Fibroblast of lung (primary cell): ENCODE results near the gene SLC13A3. TPM values are rescaled to one million over a fixed set of nuclear protein-coding genes. Genes with fewer than 3 reads are reported as not detected.

Source experiments
- DNase-seq, 2 donors: peaks; one replicate each; pipeline versions ENCODE4 v3.0.0 to v3.0.0-alpha.2; 2010; ENCODE audit warnings: low read depth in 2 of 2
- H2AFZ ChIP-seq: 2 replicates; pipeline ENCODE4 v1.5.1; 2012; ENCODE audit warnings: low read length, control low read depth, inconsistent platforms
- H3K27ac ChIP-seq: 2 replicates; pipeline ENCODE4 v1.5.1; 2011; ENCODE audit warnings: low read length, control low read depth; ENCODE audit not compliant: insufficient read depth
- H3K27me3 ChIP-seq: 2 replicates; pipeline ENCODE4 v1.5.1; 2011; ENCODE audit warnings: mild to moderate bottlenecking, low read length; ENCODE audit not compliant: control insufficient read depth, insufficient read depth
- H3K36me3 ChIP-seq: 2 replicates; pipeline ENCODE4 v1.5.1; 2011; ENCODE audit warnings: low read length; ENCODE audit not compliant: control insufficient read depth, insufficient read depth
- H3K4me1 ChIP-seq: 2 replicates; pipeline ENCODE4 v1.5.1; 2011; ENCODE audit warnings: low read length; ENCODE audit not compliant: control insufficient read depth, insufficient read depth; ENCODE audit errors: extremely low read depth
- H3K4me2 ChIP-seq: 2 replicates; pipeline ENCODE4 v1.5.1; 2011; ENCODE audit warnings: low read length, control low read depth; ENCODE audit not compliant: insufficient read depth; ENCODE audit errors: extremely low read depth
- H3K4me3 ChIP-seq, 4 experiments: fragments of 200-600 bp in 1 of 4; sonication (generic) in 1 of 4; replicated peaks in 1 of 4; 2 replicates each; pipeline ENCODE4 v1.5.1; 2011 to 2016; ENCODE audit warnings: low read length in 4 of 4, low read depth in 3 of 4, mild to moderate bottlenecking in 3 of 4, control low read depth in 2 of 4, inconsistent platforms in 1 of 4, mixed read lengths in 1 of 4; ENCODE audit not compliant: insufficient read depth in 1 of 4; ENCODE audit errors: control extremely low read depth in 1 of 4
- H3K79me2 ChIP-seq: 2 replicates; pipeline ENCODE4 v1.5.1; 2012; ENCODE audit warnings: mild to moderate bottlenecking, low read length, inconsistent platforms; ENCODE audit not compliant: control insufficient read depth, insufficient read depth
- H3K9ac ChIP-seq: 2 replicates; pipeline ENCODE4 v1.5.1; 2011; ENCODE audit warnings: mild to moderate bottlenecking, low read length, control low read depth; ENCODE audit not compliant: insufficient read depth
- H3K9me3 ChIP-seq: 2 replicates; pipeline ENCODE4 v1.5.1; 2012; ENCODE audit warnings: low read depth, low read length; ENCODE audit not compliant: control insufficient read depth, insufficient read depth
- H4K20me1 ChIP-seq: 2 replicates; pipeline ENCODE4 v1.5.1; 2011; ENCODE audit warnings: low read length; ENCODE audit not compliant: control insufficient read depth, insufficient read depth; ENCODE audit errors: extremely low read depth
- CTCF ChIP-seq, 2 donors: IDR thresholded peaks in 1 of 2; conservative IDR thresholded peaks in 1 of 2; 1 replicate in 1 of 2; 2 replicates in 1 of 2; pipeline ENCODE4 v1.5.1; 2011 to 2012; ENCODE audit warnings: low read length in 2 of 2, control low read depth in 1 of 2, inconsistent platforms in 1 of 2, low read depth in 1 of 2, mild to moderate bottlenecking in 1 of 2
- EZH2 ChIP-seq: IDR thresholded peaks from 2 replicates; pipeline ENCODE4 v1.5.1; 2012; ENCODE audit warnings: low read length, control low read depth, mild to moderate bottlenecking; ENCODE audit errors: missing control alignments
- polyA plus RNA-seq, 2 donors: library from polyadenylated mRNA; depleted of rRNA in 1 of 2; stranded (reverse) in 1 of 2; unstranded in 1 of 2; fragments of >200 nt; gene quantifications; 2 replicates each; pipeline ENCODE4 v1.2.1, GENCODE V29; 2011 to 2012; ENCODE audit warnings: missing spikeins in 1 of 2
- total RNA-seq: library from RNA; depleted of rRNA; stranded (reverse); fragments of >200 nt; gene quantifications from 2 replicates; pipeline ENCODE4 v1.2.1, GENCODE V29; 2014

Gene SLC13A3
- total and polyA plus RNA-seq, 2 donors (not counting 1 experiment from before 2014, with no cell fraction given) = 2.2 to 5.6 TPM

GRCh38 chr20:46609043-46609442 is 42.2 kb downstream of the SLC13A3 start:
- DNase-seq = no peak
- Histone ChIP-seq H3K9me3 (no peaks in the 10 kb centered on the region), H3K4me2 (no peak overlapping the region), H3K27ac (no peak overlapping the region), H3K79me2 (no peaks in the 10 kb centered on the region), H3K4me3 (no peak overlapping the region), H3K9ac (no peak overlapping the region), H3K27me3 (no peaks in the 10 kb centered on the region), H2AFZ (no peak overlapping the region), H3K4me1 (no peaks in the 10 kb centered on the region), H4K20me1 (no peaks in the 10 kb centered on the region), H3K36me3 (no peaks in the 10 kb centered on the region)
- no peak for TF ChIP-seq CTCF (conservative IDR thresholded peaks at IDR 0.05 in 1 of 2, IDR thresholded peaks at IDR 0.05 in 1 of 2; ENCODE audit: low read depth in 1 of 2, low read length in 2 of 2)
- no peak for TF ChIP-seq EZH2

DNA sequence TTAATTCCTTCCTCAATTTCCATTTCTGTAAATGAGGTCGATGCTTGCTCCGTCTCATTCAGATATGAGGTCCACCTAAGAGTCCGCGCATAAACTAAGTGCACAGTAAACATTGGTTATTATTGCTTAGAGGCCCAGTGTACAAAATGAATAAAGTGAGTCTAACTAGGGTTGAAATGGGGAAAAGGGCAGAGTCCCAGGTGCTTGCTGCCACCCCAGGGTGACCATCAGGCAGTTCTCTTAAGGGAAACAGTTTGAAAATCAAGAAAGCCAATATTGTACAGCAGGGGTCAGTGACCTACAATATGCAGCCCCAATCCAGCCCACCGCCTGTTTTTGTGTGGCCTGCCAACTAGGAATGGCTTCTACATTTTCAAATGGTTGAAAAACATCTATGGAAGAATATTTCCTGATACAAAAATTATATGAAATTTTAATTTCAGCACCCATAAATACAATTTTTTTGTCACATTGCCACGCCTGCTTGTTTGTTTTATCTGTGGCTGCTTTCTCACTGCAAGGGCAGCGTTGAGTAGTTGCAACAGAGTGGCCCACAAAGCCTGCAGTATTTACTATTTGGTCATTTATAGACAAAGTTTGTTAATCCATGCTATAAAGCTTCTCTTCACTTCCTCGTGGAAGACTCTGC is 43.3 kb downstream of the SLC13A3 start:
- Histone ChIP-seq H2AFZ (no peak overlapping the region), H3K9me3 (no peaks in the 10 kb centered on the region), H3K4me3 (no peak overlapping the region), H4K20me1 (no peaks in the 10 kb centered on the region), H3K4me2 (no peak overlapping the region), H3K27ac (no peak overlapping the region), H3K36me3 (no peaks in the 10 kb centered on the region), H3K9ac (no peak overlapping the region), H3K79me2 (no peaks in the 10 kb centered on the region), H3K27me3 (no peaks in the 10 kb centered on the region), H3K4me1 (no peaks in the 10 kb centered on the region)
- no peak for TF ChIP-seq EZH2
- TF ChIP-seq CTCF (conservative IDR thresholded peaks at IDR 0.05 in 1 of 2, IDR thresholded peaks at IDR 0.05 in 1 of 2; ENCODE audit: low read depth in 1 of 2, low read length in 2 of 2) = no peak
- DNase-seq = no peak

DNA sequence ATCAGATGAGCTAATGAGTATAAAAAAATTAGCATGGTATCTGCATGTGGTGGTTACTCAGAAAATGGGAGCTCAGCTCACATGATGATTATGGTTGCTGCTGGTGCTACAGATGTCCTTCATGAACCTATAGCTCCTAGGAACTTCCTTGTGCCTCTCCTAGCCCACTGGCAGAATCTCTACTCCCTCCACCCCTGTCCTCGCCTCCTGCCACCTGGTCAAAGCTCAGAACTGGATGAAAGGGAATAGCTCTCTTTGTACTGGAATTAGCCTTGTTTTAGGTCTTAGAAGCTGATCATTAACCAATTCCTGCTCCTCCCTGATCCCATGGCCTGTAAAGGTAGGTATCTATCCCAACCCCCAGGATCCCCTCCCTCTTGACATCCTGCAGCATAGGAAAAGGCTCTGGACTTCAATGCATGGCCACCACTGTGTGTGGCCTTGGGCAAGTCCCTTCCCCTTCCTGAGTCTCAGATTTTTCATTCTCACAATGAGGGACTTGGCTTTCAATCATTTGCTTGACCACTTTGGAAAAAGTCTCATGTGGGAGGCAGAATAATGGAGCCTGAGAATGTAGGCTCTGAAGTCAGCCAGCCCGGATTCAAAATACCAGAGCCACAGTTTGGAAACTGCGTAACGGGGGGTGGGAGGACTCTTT is 43.9 kb downstream of the SLC13A3 start:
- Histone ChIP-seq H3K4me1 (no peaks in the 10 kb centered on the region), H3K36me3 (no peaks in the 10 kb centered on the region), H2AFZ (no peak overlapping the region), H3K9me3 (no peaks in the 10 kb centered on the region), H3K4me3 (no peak overlapping the region), H3K27ac (no peak overlapping the region), H3K4me2 (no peak overlapping the region), H4K20me1 (no peaks in the 10 kb centered on the region), H3K27me3 (no peaks in the 10 kb centered on the region), H3K9ac (no peak overlapping the region), H3K79me2 (no peaks in the 10 kb centered on the region)
- no peak for DNase-seq
- TF ChIP-seq EZH2 = no peak
